ENCODE results near the gene DOCK7. TPM values are rescaled to one million over a fixed set of nuclear protein-coding genes. Genes with fewer than 3 reads are reported as not detected.

Gene DOCK7
- total and polyA plus RNA-seq, 2 of the 8 experiments (the other 6 are each of a cell fraction or from before 2014, with no cell fraction given) = 10.2 to 33.7 TPM

DNA sequence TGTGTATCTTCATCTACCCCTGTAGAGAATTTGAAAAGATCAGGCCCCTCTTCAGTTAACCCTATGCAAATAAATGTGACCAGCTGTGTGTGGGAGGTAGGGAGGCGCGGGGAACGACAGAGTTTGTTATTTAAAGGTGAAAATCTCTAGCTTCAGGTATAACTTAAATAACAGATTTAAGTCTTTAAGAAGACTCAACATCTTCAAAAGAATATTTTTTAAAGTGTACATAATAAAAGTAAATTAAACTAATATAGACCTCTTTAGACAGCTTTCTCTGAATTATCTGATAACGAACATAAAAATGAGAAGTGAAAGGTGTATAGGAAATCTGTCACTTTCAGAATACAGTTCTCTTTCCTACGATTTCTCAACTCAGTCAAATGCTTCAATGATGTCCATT is 74.9 kb downstream of the DOCK7 start:
- Histone ChIP-seq H3K4me2 (ENCODE audit: insufficient read depth in 1 of 2, low read depth in 2 of 2, low read length in 2 of 2) (no peak overlapping the region), H3K14ac (ENCODE audit: insufficient read length) (no peak overlapping the region), H2AFZ (ENCODE audit: low read length) (no peak overlapping the region), H4K20me1 (replicated peaks in 1 of 2; ENCODE audit: control insufficient read depth in 1 of 2, insufficient read depth in 2 of 2, low read length in 2 of 2) (no peaks in the 10 kb centered on the region), H3K36me3 (ENCODE audit: control insufficient read depth in 2 of 4, insufficient read depth in 4 of 4, low read length in 3 of 4) (no peaks in the 10 kb centered on the region), H3K27ac (ENCODE audit: low read depth, low read length) (no peak overlapping the region), H2BK5ac (ENCODE audit: low read depth, low read length) (no peak overlapping the region), H4K8ac (ENCODE audit: extremely low read depth, insufficient read depth, low read length) (no peak overlapping the region), H2BK20ac (ENCODE audit: low read length) (no peak overlapping the region), H3K9ac (replicated peaks in 1 of 4; ENCODE audit: extremely low read depth in 1 of 4, low read depth in 3 of 4, low read length in 3 of 4) (no peak overlapping the region), H4K91ac (replicated peaks; ENCODE audit: insufficient read length, low read length) (no peak overlapping the region), H4K5ac (ENCODE audit: insufficient read length, low read depth, low read length) (no peak overlapping the region), H3K4ac (replicated peaks; ENCODE audit: insufficient read length, low read depth, low read length) (no peak overlapping the region), H2BK15ac (ENCODE audit: low read length) (no peak overlapping the region), H3K9me3 (ENCODE audit: insufficient read depth in 2 of 2, low read depth in 1 of 2, low read length in 1 of 2) (no peaks in the 10 kb centered on the region), H3K4me1 (replicated peaks in 1 of 4; ENCODE audit: control insufficient read depth in 3 of 4, insufficient read depth in 4 of 4, low read length in 3 of 4) (no peaks in the 10 kb centered on the region), H3K4me3 (ENCODE audit: extremely low read depth in 1 of 4, insufficient read depth in 2 of 4, low read depth in 3 of 4, low read length in 4 of 4) (no peak overlapping the region), H3K27me3 (replicated peaks in 1 of 4; ENCODE audit: control insufficient read depth in 3 of 4, extremely low read depth in 1 of 4, insufficient read depth in 3 of 4, low read length in 3 of 4) (no peaks in the 10 kb centered on the region), H3K18ac (ENCODE audit: extremely low read depth, low read length) (no peak overlapping the region), H3K23ac (ENCODE audit: insufficient read length) (no peak overlapping the region), H2BK120ac (replicated peaks; ENCODE audit: low read depth, low read length) (no peak overlapping the region), H3K79me1 (ENCODE audit: low read depth, low read length) (no peaks in the 10 kb centered on the region), H2BK12ac (ENCODE audit: low read depth, low read length) (no peak overlapping the region), H3K79me2 (ENCODE audit: control insufficient read depth in 1 of 2, insufficient read depth in 2 of 2, low read length in 2 of 2) (no peaks in the 10 kb centered on the region), H3K23me2 (ENCODE audit: low read depth, low read length) (no peaks in the 10 kb centered on the region), H2AK5ac (ENCODE audit: low read depth, low read length) (no peak overlapping the region), H3K56ac (replicated peaks; ENCODE audit: insufficient read length, low read depth, low read length) (no peak overlapping the region)
- FAIRE-seq (no peak), DNase-seq (ENCODE audit: low read depth in 1 of 2, low spot score in 2 of 2) (no peak)
- 58% methylated on average over 5 of the region's 5 CpGs; no CpG with 5 or more reads in 1 of the 2 experiments for WGBS, 2 experiments (ENCODE audit: extremely low coverage in 1 of 2, insufficient coverage in 1 of 2, insufficient read length in 1 of 2, insufficient replicate concordance in 2 of 2, low coverage in 1 of 2, low lambda C conversion rate in 2 of 2, missing lambda C conversion rate in 1 of 2)
- POLR2A ChIA-PET (ENCODE audit: partially characterized antibody) = no interaction called here
- CTCF ChIA-PET (ENCODE audit: partially characterized antibody) = interaction anchor here (0.6 kb wide), 1 partner anchor 107 kb away, joined by 4 read pairs; no protein-coding TSS in a partner anchor
- TF ChIP-seq SP4 (IDR thresholded peaks at IDR 0.05; ENCODE audit: low read length) (no peak), ATF2 (IDR thresholded peaks at IDR 0.05; ENCODE audit: low read length) (no peak), SUZ12 (IDR thresholded peaks at IDR 0.05; ENCODE audit: low read length) (no peak), KDM1A (IDR thresholded peaks at IDR 0.05; ENCODE audit: borderline replicate concordance, low read length) (no peak), EP300 (IDR thresholded peaks at IDR 0.05; ENCODE audit: borderline replicate concordance in 1 of 2, low read depth in 2 of 2, low read length in 2 of 2) (no peak), RAD21 (IDR thresholded peaks at IDR 0.05 in 1 of 2, conservative IDR thresholded peaks at IDR 0.05 in 1 of 2; ENCODE audit: low read depth in 2 of 2, low read length in 2 of 2) (no peak), TBP (IDR thresholded peaks at IDR 0.05; ENCODE audit: low read depth, low read length) (no peak), SIRT6 (IDR thresholded peaks at IDR 0.05; ENCODE audit: low read length) (no peak), EZH2 (IDR thresholded peaks at IDR 0.05; ENCODE audit: low read depth, low read length, severe bottlenecking) (no peak)

Measured in H1 (cell line).